ENCODE measurements around the gene LCLAT1. TPM values are rescaled to one million over a fixed set of nuclear protein-coding genes. Genes with fewer than 3 reads are reported as not detected.

LCLAT1 gene
- total RNA-seq, 2 donors from 2014 or later = 30.2 to 34.2 TPM

DNA sequence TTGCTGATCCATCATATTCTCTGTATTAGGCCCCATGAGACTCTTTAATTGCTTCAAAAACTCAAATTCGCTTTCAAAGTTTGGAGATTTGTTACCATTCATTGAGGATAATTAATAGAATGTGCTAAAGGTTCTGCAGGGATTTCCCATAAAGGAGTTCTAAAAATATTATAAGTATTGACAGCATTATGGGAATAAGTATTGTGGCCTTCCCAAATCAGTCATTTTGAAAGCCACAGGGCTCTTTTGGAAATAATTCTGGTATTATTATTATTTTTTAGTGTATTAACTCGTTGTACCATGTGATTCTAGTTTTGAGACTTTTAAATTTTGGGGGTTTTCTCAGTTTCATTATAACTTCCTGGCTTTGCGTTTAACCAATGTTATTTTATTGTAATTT is 37.1 kb downstream of the LCLAT1 start:
- H3K4me3 Mint-ChIP-seq = no peak overlapping the region
- no peaks in the 10 kb centered on the region for H3K27me3 Mint-ChIP-seq (ENCODE audit: insufficient read depth)
- WGBS, 2 experiments (ENCODE audit: insufficient coverage in 1 of 2, insufficient read length in 1 of 2) = 86 to 97% methylated on average over 1 to 3 of the region's 3 CpGs
- H3K9me3 Mint-ChIP-seq = no peaks in the 10 kb centered on the region
- Histone ChIP-seq H3K9me3 (ENCODE audit: control insufficient read depth, low read length) (no peaks in the 10 kb centered on the region), H3K4me3 (ENCODE audit: low read length) (no peak overlapping the region), H3K4me1 (ENCODE audit: control insufficient read depth, insufficient read depth, low read length) (no peaks in the 10 kb centered on the region), H3K9ac (ENCODE audit: extremely low read depth, low read length, poor library complexity, severe bottlenecking) (no peak overlapping the region), H3K27ac (ENCODE audit: low read depth, low read length) (no peak overlapping the region), H3K27me3 (ENCODE audit: control insufficient read depth, insufficient read depth, low read length, poor library complexity, severe bottlenecking) (no peaks in the 10 kb centered on the region), H3K36me3 (ENCODE audit: control insufficient read depth, insufficient read depth, low read length) (no peaks in the 10 kb centered on the region)
- H3K4me1 Mint-ChIP-seq = peaks cover 12% of the 10 kb centered on the region
- DNase-seq = no peak
- TF ChIP-seq, protein P1, sequence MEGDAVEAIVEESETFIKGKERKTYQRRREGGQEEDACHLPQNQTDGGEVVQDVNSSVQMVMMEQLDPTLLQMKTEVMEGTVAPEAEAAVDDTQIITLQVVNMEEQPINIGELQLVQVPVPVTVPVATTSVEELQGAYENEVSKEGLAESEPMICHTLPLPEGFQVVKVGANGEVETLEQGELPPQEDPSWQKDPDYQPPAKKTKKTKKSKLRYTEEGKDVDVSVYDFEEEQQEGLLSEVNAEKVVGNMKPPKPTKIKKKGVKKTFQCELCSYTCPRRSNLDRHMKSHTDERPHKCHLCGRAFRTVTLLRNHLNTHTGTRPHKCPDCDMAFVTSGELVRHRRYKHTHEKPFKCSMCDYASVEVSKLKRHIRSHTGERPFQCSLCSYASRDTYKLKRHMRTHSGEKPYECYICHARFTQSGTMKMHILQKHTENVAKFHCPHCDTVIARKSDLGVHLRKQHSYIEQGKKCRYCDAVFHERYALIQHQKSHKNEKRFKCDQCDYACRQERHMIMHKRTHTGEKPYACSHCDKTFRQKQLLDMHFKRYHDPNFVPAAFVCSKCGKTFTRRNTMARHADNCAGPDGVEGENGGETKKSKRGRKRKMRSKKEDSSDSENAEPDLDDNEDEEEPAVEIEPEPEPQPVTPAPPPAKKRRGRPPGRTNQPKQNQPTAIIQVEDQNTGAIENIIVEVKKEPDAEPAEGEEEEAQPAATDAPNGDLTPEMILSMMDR (conservative IDR thresholded peaks at IDR 0.05) = no peak
- peaks cover 8% of the 10 kb centered on the region for H3K36me3 Mint-ChIP-seq (ENCODE audit: low read depth)
- no peak overlapping the region for H3K27ac Mint-ChIP-seq

DNA sequence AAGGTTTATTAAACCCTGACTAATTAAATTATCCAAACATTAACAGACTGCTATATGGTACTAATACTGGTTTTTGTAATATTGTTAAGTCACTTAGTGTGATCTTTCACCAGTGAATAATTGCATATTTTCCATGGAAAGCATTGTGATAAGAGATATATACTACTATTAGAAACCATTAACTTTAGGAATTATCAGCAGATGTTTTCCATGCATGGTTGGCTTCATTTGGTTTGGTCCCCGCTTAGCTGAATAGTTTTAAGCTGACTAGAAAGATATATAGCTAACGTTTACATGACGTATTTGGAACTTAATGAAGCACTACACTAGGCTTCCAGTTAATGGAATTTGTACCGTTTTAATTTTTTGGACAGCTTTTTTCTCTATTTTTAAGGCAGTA is 37.9 kb downstream of the LCLAT1 start:
- 95 to 100% methylated on average over 4 of the region's 4 CpGs for WGBS, 2 experiments (ENCODE audit: insufficient coverage in 1 of 2, insufficient read length in 1 of 2)
- H3K36me3 Mint-ChIP-seq (ENCODE audit: low read depth) = peaks cover 8% of the 10 kb centered on the region
- Histone ChIP-seq H3K4me3 (ENCODE audit: low read length) (no peak overlapping the region), H3K27me3 (ENCODE audit: control insufficient read depth, insufficient read depth, low read length, poor library complexity, severe bottlenecking) (no peaks in the 10 kb centered on the region), H3K9ac (ENCODE audit: extremely low read depth, low read length, poor library complexity, severe bottlenecking) (no peak overlapping the region), H3K36me3 (ENCODE audit: control insufficient read depth, insufficient read depth, low read length) (no peaks in the 10 kb centered on the region), H3K27ac (ENCODE audit: low read depth, low read length) (no peak overlapping the region), H3K4me1 (ENCODE audit: control insufficient read depth, insufficient read depth, low read length) (no peaks in the 10 kb centered on the region), H3K9me3 (ENCODE audit: control insufficient read depth, low read length) (no peaks in the 10 kb centered on the region)
- TF ChIP-seq, protein P1 (conservative IDR thresholded peaks at IDR 0.05) = no peak
- DNase-seq = no peak
- H3K27ac Mint-ChIP-seq = no peak overlapping the region
- H3K4me3 Mint-ChIP-seq = no peak overlapping the region
- H3K27me3 Mint-ChIP-seq (ENCODE audit: insufficient read depth) = no peaks in the 10 kb centered on the region
- H3K4me1 Mint-ChIP-seq = peaks cover 12% of the 10 kb centered on the region
- H3K9me3 Mint-ChIP-seq = no peaks in the 10 kb centered on the region

DNA sequence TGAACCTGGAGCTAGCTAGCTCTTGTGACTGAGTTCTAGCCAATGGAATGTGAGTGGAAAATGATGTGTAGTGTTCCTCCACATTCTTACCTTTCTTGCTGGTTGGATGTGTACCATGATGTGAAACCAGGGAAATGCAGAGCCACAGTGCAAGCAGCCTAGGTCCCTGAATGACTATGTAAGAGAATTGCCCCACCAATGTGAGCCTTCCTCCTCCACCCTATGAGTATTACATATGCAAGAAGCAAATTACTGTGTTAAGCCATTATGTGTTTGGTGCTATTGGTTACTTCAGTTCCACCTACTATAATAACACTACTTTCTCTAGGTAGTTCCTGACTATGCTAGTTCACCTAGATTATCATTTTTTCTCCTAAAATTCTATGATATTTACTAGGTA is 39.6 kb downstream of the LCLAT1 start:
- Histone ChIP-seq H3K4me1 (ENCODE audit: control insufficient read depth, insufficient read depth, low read length) (no peaks in the 10 kb centered on the region), H3K4me3 (ENCODE audit: low read length) (no peak overlapping the region), H3K36me3 (ENCODE audit: control insufficient read depth, insufficient read depth, low read length) (no peaks in the 10 kb centered on the region), H3K9ac (ENCODE audit: extremely low read depth, low read length, poor library complexity, severe bottlenecking) (no peak overlapping the region), H3K9me3 (ENCODE audit: control insufficient read depth, low read length) (no peaks in the 10 kb centered on the region), H3K27ac (ENCODE audit: low read depth, low read length) (no peak overlapping the region), H3K27me3 (ENCODE audit: control insufficient read depth, insufficient read depth, low read length, poor library complexity, severe bottlenecking) (no peaks in the 10 kb centered on the region)
- Mint-ChIP-seq H3K9me3 (no peaks in the 10 kb centered on the region), H3K4me1 (no peaks in the 10 kb centered on the region), H3K27ac (no peak overlapping the region), H3K27me3 (ENCODE audit: insufficient read depth) (no peaks in the 10 kb centered on the region), H3K4me3 (no peak overlapping the region), H3K36me3 (ENCODE audit: low read depth) (peaks cover 4% of the 10 kb centered on the region)
- TF ChIP-seq, protein P1 (conservative IDR thresholded peaks at IDR 0.05) = no peak
- no peak for DNase-seq

Data from endodermal cell (in vitro differentiated cells).